Activated naive CD8-positive, alpha-beta T cell treated with anti-CD3 and anti-CD28 coated beads, Interleukin-2, amount 50 U/mL, for 16 hours (primary cell): Measurements from ENCODE around the gene TSC2.

Source experiments
- DNase-seq: peaks from one replicate; pipeline ENCODE4 v3.0.0-alpha.2; 2020; ENCODE audit warnings: low read depth, low spot score

The TSC2 gene

DNA sequence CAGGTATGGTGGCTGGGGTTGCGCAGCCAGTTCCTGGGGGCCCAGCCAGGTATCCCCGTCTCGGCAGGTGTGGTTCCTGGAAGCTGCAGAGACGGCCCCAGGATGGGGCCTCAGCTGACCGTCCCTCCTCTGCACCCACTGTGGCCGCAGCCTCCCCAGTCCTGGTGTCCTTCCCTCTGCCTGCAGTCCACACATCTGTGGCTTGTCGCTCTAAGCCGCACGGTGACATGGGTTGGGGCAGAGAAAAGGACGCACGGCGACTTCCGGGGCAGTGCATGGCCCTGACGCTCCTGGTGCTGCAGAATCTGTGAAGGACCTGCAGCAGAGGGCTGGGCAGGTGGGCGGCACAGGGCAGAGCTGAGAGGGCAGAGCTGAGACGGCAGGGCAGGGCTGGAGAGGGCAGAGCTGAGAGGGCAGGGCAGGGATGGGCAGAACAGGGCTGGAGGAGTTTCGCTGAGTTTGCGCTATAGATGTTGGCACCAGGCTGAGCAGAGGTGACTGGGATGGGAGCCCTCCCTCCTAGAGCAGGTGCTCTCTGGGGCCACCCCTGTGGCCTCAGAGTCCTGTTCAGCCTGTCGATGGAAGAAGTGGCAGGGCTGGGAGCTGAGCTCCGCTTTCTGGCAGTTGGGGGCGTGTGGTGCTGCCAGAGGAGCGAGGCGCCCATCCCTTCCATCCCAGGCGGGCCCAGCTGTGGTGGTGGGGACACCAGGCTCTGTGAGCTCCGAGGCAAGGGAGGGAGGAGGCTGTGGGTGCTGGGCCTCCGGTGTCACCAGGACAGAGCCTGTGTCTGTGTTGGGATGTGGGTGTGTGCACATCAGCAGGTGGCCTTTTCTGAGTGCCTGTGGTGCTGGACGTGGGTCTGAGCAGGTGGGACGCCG, 23.0 kb downstream of the TSC2 start:
- no peak for DNase-seq

DNA sequence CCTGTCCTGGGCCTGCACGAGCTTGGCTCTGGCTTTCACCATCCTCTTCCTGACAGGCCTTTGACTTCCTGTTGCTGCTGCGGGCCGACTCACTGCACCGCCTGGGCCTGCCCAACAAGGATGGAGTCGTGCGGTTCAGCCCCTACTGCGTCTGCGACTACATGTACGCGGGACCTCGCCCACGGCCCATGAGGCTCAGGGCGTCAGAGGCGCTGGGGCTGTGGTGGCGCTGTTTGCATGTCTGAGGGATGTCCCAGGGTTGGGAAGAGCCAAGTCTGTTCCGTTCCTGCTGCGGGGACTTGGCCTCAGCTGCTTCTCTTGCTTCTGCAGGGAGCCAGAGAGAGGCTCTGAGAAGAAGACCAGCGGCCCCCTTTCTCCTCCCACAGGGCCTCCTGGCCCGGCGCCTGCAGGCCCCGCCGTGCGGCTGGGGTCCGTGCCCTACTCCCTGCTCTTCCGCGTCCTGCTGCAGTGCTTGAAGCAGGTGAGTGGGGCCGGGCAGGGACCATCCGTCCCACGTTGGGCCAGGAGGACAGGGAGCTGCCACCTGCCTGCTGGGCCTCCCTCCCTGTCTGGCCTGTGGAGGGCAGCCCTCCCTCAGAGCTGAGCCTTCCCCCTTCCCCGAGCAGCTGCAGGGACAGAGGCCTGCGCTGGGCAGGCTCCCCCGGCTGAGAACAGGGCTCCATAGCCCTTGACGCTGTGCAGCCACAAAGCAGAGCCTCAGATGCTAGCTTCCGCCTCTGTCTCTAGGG, 23.8 kb downstream of the TSC2 start:
- no peak for DNase-seq

DNA sequence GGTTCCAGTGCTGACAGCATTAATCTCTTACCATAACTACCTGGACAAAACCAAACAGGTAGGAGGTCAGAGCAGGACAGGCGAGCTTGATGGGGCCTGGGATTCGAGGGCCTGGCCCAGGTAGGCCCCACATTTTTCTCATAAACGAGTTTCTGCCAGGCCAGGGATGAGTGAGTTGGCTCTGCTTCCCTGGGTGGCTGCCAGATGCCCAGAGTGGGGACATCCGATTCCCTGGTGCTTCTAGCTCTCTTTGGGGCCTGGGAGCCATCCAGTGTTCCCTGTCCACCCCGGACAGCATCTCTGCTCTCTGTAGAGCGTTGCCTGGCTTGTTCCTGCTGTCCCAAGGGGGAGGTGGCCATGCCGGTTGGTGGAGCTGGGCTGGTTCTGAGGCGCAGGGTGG, 25.1 kb downstream of the TSC2 start:
- no peak for DNase-seq

DNA sequence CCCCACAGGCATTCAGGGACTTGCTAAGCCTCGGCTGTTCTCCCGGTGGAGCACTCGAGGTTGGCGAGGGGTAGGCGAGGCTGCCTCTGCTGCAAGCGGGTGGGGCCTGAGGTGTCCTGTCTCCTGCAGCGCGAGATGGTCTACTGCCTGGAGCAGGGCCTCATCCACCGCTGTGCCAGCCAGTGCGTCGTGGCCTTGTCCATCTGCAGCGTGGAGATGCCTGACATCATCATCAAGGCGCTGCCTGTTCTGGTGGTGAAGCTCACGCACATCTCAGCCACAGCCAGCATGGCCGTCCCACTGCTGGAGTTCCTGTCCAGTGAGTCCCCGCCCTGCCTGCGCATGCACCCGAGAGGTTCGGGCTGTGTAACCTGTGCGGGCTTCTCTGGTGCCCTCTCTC, 26.3 kb downstream of the TSC2 start:
- DNase-seq = no peak

DNA sequence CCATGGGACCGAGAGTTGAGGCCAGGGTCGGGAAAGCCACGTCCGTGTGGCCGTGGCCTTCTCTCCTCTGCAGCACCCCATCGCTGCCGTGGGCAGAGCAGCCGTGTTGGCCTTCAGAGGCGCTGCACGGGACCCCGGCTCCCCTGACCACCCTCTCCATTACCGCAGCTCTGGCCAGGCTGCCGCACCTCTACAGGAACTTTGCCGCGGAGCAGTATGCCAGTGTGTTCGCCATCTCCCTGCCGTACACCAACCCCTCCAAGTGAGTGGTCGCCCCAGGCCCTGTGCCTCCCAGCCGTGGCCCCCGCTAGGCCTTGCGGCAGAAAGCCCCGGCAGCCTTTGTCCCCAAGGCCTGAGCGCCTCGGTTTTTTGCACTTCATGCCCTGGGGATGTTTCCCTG, 27.8 kb downstream of the TSC2 start:
- DNase-seq = no peak

DNA sequence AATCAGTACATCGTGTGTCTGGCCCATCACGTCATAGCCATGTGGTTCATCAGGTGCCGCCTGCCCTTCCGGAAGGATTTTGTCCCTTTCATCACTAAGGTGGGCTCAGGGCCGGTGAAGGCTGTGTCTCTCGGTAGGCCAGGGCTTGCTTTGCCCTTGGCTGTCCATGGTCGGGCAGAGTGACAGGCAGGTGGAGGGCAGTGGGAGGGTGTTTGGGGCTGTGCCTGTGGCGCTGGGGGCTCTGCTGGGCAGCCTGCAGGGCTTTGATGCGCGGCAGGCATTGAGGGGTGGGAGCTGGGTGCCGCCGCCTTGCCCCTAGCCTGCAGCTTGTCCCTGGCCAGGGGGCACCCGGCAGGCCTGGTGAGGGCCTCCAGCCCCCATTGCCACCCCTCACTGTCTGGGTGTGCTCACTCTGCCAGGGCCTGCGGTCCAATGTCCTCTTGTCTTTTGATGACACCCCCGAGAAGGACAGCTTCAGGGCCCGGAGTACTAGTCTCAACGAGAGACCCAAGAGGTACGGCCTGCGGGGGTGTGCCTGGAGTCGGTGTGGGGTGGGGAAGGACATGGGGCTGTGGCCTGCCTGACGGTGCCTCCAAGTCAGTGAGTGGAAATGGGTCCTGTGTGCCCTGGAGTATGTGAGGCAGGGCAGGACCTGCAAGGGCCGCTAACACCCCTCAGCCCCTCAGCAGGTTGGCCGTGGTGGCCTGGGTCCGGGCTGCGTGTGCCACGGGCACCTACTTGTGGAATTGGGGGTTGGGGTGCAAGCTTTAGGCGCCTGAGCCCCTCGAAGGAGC, 28.5 kb downstream of the TSC2 start:
- no peak for DNase-seq

DNA sequence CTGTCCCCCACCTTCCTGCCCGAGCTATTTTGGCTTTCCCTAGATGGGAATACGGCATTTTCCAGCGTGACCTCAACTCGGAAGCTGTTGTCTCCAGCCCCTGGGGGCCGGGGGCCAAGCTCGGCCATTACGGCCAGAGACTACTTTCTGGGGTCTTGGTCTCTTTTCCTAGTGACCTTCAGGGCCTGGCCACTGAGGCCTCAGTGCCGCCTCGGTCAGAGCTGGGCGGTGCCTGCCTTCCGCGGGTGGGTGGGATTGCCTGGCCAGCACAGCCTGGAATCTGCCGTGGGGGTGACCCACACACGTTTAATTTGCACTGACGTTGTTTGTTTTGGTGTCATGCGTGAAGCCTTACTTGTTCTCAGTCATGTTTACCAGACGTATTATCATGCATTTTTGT, 29.2 kb downstream of the TSC2 start:
- DNase-seq = no peak

DNA sequence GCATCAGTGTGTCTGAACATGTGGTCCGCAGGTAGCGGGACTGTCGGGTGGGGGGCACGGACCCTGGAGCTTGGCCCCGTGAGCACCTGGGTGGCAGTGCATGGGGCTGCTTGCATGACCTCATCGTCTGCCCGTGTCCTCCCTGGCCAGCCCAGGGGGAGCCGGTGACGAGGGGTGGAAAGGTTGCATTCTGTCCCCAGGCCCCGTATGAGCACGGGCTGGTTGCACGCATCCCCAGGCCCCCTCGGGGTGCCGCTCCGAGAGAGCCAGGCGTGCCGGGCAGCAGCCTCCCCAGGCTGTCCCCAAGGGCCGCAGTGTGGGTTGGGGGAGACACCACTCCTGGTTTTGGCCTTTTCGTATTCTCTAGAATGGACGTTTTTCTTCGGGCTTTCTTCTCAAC, 29.9 kb downstream of the TSC2 start:
- DNase-seq = no peak

DNA sequence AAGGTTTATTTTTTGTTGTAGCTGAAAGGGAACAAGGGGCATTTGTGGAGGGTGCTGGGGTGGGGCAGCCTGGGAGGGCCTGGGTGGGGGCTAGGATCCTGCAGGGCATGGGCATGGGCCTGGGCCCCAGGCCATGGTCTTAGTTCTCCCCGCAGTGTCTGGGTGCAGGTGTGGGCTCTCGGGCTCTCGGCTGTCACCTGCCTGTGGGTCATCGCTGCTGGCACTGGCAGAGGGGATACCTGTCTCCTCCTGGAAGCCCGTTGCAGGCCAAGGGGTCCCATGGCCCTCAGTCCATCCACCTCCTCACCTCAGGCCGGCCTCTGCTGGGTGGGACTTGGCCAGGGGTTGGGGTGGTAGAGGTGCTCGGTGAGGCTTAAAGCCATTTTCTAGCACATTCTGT, 30.3 kb downstream of the TSC2 start:
- no peak for DNase-seq

DNA sequence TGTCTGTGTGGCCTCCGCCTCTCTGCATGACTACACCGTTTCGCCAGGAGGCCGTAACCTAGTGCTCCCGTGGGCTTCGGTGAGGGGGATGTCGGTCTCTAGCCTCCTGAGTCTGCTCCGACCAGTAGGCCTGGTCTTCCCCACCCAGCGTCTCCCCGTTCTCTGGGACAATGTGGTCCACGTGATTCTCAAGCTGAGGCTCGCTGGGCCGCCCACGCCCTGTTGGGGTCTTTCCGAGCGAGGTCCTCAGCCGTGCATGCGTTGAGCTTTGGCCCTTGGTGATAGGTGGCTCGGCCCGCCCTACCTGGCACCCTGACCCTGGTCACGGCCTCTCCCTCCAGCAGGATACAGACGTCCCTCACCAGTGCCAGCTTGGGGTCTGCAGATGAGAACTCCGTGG, 30.9 kb downstream of the TSC2 start:
- no peak for DNase-seq

DNA sequence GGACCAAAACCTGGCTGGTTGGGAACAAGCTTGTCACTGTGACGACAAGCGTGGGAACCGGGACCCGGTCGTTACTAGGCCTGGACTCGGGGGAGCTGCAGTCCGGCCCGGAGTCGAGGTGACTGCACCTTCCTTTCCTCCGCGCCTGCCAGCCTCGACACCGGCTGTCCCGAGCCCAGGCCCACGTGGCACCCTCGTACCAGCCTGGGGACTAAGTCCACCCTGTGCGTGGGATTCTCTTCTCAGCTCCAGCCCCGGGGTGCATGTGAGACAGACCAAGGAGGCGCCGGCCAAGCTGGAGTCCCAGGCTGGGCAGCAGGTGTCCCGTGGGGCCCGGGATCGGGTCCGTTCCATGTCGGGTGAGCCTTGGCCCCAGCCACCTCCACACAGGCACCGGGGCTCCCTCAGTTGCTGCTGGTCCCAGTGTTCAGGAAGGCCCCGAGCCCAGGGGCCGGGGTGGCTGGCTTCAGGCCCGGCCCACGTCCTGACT, 31.6 kb downstream of the TSC2 start:
- DNase-seq = no peak

DNA sequence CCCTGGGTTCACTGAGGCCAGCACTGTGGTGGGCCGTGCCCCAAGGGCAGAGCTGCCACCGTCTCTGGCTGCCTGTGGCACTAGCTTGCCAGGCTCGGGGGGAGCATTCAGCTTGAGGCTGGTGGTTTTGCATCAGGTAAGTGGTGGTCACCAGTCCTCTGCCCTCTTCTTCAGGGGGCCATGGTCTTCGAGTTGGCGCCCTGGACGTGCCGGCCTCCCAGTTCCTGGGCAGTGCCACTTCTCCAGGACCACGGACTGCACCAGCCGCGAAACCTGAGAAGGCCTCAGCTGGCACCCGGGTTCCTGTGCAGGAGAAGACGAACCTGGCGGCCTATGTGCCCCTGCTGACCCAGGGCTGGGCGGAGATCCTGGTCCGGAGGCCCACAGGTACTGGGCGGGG, 32.2 kb downstream of the TSC2 start:
- no peak for DNase-seq

DNA sequence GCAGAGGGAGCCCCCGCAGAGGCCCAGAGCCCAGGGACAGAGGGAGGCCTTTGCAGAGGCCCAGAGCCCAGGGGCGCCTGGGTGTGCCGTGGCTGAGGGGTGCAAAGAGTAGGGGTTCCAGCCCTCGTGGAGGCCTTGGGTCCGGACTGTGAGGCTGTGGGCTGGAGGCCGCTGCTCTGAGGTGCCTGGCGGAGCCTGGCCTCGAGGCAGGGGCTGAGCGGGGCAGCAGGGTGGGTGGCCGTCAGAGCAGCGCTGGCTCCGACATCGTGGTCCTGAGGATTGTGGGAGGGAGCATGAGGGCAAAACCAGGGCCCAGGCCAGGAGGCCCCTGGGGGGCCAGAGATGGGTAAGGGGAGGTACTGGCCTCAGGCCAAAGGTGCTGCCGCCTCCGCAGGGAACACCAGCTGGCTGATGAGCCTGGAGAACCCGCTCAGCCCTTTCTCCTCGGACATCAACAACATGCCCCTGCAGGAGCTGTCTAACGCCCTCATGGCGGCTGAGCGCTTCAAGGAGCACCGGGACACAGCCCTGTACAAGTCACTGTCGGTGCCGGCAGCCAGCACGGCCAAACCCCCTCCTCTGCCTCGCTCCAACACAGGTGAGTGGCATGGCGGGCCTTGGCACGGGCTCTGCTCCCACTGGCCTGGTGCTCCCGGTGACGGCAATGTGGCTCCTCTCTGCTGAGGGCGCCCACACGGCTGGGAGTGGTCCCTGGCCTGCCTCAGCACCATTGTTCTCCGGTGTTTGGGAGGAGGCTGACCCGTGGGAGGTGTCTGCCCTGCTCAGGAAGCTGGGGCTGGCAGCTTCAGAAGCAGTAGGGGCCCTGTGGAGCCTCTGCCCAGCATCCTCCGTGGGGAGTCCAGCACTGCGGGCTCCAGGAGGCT, 33.7 kb downstream of the TSC2 start:
- DNase-seq = no peak

DNA sequence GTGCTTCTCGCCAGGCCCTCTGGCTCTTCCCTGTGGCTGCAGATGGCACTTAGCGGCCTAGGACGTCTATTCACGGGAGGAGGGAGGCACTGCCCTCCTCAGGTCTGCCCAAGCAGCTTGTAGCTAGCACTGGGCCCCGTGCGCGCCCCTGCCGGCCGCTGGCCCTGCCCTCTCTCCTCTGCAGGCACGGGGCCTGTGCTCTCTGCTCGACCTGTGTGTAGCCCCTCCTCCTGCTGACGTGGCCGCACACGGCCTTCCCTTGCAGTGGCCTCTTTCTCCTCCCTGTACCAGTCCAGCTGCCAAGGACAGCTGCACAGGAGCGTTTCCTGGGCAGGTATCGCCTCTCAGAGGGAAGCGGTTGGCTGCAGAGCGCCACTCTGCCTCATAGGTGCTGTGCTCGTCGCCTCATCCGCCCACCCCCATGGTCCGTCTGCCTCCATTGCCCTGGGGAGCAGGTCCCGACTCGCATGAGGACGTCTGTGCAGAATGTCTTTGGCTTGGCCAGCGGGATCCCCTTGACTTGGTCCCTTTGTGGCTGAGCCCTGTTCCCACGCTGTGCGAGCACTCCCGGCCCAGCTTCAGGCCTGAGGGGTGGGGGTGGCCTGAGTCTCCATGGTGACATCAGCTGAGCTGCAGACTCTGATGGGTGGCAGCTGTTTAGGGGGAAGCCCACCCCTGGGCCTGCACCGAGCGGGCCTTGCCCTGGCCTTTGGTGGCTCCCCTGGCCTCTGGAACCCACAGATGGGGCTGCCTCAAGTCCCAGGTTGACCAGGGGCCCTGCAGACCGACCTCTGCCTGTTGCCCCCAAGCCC, 34.6 kb downstream of the TSC2 start:
- DNase-seq = no peak

DNA sequence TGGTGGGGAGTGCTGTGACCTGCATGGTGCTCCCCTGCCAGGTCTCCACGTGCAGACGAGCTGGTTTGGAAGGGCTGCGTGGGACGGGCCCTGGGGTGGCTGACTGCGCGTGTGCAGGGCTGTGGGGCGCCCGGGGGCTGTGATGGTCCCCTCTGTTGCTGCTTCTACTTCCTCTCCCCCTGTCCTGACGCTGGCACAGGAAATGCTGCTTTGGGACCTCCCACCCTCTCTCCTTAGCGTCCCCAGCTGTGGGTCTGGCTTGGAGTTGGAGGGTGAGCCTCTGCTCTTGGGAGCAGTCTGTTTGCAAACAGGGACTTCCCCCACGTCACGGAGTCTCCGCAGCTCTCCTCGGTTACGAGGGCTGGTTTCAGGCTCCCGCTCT, 35.2 kb downstream of the TSC2 start:
- no peak for DNase-seq

DNA sequence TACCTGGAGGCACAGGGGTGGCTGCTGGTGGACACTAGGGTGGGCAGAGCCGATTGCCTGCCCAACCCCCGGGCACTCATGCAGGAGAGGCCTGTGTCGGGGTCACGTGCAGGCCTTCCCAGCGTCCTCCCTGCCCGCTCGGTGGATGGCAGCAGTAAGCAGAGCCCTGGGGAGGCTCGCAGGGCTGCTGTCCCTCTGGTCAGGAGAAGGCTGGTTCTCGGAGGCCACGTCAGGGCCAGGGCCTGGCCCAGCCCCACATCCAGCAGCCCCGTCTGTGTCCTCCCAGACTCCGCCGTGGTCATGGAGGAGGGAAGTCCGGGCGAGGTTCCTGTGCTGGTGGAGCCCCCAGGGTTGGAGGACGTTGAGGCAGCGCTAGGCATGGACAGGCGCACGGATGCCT, 35.6 kb downstream of the TSC2 start:
- DNase-seq = no peak

DNA sequence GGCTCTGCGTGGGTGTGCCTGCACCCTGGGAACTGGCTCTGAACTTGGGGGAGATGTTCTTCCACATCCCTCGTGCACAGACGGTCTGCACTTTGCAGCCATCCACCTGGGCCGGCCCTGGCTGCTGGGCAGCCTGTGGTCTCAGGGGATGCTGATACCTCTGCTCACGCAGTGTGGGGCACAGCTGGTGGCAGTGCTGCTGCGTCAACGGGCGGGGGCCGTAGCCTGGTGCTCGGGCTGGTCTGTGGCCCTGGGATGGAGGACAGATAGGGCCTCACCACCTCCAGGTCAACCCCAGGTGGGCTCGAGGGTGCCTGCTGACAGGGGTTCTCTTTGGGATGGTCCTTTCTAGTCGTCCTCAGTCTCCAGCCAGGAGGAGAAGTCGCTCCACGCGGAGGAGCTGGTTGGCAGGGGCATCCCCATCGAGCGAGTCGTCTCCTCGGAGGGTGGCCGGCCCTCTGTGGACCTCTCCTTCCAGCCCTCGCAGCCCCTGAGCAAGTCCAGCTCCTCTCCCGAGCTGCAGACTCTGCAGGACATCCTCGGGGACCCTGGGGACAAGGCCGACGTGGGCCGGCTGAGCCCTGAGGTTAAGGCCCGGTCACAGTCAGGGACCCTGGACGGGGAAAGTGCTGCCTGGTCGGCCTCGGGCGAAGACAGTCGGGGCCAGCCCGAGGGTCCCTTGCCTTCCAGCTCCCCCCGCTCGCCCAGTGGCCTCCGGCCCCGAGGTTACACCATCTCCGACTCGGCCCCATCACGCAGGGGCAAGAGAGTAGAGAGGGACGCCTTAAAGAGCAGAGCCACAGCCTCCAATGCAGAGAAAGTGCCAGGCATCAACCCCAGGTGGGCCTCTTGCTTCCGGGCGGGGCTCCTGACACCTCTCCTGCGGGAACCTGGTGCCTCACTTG, 36.3 kb downstream of the TSC2 start:
- DNase-seq = no peak

DNA sequence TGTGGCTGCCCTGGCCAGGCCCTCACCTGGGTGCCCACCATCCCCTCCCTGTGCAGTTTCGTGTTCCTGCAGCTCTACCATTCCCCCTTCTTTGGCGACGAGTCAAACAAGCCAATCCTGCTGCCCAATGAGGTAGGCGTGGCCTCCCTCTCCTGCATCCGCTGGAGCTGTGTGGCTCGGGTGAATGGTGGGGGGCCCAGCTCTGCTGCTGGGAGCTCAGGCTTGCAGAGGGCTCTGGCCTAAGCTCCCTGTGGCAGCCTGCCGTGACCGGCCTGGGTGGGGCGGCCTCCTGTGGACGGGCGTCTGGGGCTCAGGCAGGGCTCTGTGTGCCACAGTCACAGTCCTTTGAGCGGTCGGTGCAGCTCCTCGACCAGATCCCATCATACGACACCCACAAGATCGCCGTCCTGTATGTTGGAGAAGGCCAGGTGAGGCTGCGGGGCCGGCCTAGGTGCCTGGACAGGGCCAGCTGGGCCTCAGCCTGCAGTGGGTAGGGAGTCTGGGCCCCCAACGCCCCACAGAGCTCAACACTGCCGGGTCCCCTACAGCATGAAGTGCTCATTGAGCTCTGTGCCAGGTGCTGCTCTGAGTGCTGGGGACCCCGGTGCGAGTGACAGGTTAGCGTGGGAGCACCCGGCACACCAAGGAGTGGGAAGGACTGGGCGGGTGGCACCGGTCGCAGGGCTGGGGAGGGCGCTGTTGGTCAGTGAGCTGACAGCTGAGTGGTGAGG, 37.3 kb downstream of the TSC2 start:
- no peak for DNase-seq

DNA sequence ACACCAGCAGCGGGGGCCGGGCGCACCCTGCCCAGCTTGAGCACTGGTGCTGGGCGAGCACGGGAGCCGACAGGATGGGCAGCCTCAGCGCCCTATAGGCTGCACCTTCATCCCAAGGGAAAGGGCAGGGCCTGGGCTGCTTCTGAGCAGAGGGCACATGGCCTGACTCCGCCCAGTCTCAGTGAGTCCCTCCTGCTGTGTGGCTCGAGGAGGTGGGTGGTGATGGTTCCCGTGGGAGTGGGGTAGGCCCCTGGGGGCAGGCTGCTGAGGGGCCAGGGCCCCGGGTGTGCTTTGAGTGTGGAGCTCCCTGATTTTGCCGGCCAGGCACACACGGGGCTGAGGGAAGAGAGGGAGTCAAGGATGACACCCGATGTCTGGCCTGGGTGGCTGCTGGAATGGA, 37.9 kb downstream of the TSC2 start:
- DNase-seq = no peak
